GM19238 (cell line): Measurements from ENCODE around the gene SYNDIG1L.
"Not testable (repeated sequence)": the region's sequence is repeated elsewhere in the genome, so short reads cannot be mapped to it uniquely, and the experiment has no call there.

Experiments used
- DNase-seq: peaks from one replicate; pipeline ENCODE4 v3.0.0; 2011; ENCODE audit warnings: low spot score; ENCODE audit not compliant: insufficient read length

SYNDIG1L gene

DNA sequence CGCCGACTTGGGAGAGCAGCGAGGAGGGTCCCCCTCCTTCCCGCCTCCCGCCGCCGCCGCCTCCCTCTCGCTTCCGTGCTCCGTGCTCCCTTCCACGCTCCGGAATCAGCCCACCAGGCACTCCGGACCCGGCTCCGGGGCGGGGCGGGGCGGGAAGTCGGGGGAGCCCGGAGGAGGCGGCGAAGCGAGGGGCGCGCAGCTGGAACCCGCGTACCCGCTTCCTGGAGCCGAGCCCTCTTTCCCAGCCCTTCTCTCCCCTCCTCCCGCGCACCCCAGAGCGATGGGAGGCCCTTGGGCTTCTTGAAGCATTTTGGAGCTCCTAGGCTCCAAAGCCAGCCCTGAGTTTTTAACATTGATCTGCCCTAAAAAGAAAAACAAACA lies at the start of gene SYNDIG1L:
TSS of gene SYNDIG1L (minus strand) at position 9 of the 381 bp plus-strand sequence. CDS start 16,466 bp downstream, outside the sequence.
- no peak for DNase-seq

- no peak for DNase-seq
These were observed 49.7 kb upstream of the SYNDIG1L start for GRCh38 chr14:74475678-74476077.

GRCh38 chr14:74474376-74474775 lies 48.4 kb upstream of the SYNDIG1L start:
- DNase-seq, result no peak

DNA sequence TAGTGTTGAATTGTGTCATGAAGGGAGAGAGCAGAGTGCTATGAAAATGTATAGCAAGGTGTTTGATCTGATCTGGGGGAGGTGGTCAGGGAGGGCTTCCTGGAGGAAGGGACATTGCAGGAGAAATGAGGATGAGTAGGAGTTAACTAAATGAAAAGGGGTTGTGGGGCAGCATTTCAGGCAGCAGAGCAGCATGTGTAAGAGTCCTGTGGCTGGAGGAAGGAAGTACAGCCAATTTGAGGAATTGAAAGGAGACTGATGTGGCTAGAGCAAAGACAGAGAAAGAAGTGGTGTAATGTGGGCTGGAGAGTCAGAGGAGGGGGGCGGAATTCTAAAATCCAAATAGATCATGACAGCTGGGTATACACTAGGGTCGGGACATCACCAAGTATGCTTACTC lies 46.6 kb upstream of the SYNDIG1L start:
- no peak for DNase-seq

GRCh38 chr14:74469548-74470518 lies 43.8 kb upstream of the SYNDIG1L start:
- no peak for DNase-seq

GRCh38 chr14:74468513-74468912 lies 42.5 kb upstream of the SYNDIG1L start:
- no peak for DNase-seq

GRCh38 chr14:74465335-74465734 lies 39.3 kb upstream of the SYNDIG1L start:
- no peak for DNase-seq

GRCh38 chr14:74464785-74465184 lies 38.8 kb upstream of the SYNDIG1L start:
- DNase-seq, result no peak

GRCh38 chr14:74463697-74464096 lies 37.7 kb upstream of the SYNDIG1L start:
- DNase-seq, result no peak

DNA sequence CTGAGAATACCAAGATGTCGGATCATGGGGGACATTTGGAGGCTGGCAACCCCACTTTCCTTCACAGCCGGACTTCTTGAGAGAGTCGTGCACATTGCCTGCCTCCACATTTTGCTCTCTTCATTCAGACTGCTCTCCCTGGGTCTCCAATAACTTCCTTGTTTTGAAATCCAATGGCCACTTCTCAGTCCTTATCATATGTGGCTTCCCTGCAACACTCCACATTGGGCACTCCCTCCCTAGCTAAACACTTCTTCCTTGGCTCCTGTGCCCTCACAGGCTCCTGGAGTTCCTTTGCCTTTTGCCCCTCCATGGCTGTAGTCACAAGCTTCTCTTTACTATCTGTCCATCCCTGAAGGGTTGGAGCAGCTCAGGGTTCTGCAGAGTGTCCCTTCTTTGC lies 37.0 kb upstream of the SYNDIG1L start:
- DNase-seq, result no peak

DNA sequence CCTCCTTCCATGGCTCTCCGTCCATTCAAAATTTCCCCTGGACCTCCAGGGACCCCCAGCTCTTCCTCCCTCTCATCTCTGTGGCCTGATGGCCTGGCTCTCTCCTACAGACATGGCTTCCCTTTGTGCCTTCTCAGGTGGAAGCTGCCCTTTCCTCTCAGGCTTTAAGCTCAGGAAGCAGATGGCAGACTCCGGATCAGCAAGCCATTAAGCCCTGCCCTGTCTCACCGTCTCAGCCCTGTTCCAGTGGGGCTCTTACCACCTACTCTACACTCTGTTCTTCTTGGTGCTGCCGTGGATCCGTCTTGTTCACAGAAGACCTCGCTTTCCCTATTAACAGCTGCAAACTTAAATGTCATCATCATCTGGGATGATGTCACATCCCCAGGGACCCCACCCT lies 34.0 kb upstream of the SYNDIG1L start:
- no peak for DNase-seq

DNA sequence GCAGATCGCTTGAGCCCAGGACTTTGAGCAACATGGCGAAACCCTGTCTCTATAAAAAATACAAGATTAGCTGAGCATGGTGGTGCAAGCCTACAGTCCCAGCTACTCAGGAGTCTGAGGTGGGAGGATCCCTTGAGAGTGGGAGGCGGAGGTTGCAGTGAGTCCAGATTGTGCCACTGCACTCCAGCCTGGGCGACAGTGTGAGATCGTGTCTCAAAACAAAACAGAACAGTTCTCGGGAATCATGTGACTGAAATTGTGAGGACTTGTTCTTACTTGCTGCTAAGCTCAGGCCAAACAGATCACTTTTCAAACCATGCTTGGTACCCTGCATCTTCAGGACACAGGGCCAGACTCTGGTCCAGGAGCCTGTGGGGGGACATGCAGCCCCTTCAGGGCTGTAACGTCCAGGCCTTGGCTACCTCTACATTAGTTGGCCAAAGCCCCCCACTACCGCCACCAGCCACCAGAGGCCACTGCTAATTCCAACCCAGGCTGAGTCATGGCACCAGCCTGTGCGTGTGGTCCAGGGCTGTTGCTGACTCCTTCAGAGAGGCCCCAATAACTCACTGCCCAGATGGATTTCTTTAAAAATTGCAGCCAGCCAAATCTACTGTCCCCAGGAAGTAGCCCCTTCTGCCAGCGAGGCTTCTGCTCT lies 33.4 kb upstream of the SYNDIG1L start:
- peak; percentile 37 for DNase-seq

DNA sequence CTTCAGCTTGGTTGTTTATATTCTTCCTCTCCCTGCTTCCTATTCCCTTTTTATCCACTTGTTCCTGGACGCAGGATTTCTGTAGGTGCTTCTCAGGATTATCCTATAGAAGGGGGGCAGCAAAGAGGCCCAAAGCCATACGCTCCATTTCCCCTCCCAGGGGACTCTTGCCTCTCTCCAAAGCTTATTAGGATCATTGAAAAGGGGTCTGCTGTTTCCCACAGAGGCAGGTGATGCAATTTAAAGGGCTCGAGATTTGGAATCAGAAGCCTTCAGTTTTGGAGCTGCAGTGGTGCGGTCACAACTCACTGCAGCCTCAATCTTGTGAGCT lies 31.5 kb upstream of the SYNDIG1L start:
- DNase-seq, result no peak

DNA sequence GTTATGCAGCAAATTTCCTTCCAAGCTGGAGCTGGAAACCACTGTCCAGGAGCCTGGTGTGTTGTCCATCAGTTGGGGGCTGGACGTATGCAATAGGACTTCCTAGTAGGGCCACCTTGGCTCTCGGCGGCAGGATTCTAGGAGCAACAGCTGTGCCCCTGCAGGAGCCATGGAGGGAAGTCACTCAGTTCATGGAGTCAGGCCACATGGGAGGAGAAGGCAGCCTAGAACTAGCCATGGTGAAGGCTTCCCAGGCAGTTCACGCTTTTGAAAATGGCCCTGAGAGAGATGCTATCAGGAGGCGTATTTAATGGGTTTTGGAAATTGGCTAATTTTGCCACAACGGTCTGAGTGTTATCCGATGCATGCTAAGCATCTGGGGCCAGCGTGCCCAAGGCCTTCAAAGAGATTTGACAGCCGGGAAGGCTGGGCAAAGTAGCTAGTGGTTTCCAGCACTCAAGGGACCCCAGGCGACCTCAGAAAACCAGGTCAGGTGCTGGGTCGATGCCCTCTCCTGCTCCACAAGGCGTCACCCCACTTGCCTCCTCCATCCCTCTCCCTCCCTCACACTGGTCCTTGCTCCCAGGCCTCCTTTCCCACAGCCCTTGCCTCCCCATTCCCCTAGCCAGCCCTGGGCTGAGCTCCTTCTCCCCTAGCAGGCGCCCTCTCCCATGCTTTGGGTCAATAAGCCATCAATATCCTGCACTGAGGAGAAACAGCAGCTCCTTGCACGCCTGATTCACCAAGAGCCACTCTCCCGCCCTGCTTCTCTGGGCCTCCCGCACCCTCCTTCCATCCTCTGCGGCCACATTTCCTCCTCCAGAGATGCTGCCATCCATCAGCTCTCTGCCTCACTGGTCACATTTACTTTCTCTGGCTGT lies 30.9 kb upstream of the SYNDIG1L start:
- no peak for DNase-seq

- DNase-seq, result not testable (repeated sequence)
These were observed 28.4 kb upstream of the SYNDIG1L start for GRCh38 chr14:74454397-74454796.

GRCh38 chr14:74444866-74445265 lies 18.9 kb upstream of the SYNDIG1L start:
- no peak for DNase-seq

DNA sequence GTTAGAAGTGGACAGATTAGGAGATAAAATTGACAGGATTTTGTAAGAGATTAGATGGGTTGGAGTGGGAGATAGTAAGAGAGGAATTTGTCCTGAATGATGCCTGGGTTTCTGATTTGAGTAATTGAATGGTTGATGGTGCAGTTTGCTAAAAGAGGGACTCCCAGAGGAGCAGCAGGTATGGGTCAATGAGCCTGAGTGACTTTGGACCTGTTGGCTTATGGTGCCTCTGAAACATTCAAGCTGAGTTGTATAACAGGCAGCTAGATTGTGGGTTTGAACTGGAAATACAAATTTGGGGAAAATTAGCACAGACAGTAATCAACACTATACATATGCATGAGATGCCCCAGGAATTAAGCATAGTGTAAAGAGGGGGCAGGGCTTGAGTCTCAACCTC lies 16.7 kb upstream of the SYNDIG1L start:
- DNase-seq, result no peak

DNA sequence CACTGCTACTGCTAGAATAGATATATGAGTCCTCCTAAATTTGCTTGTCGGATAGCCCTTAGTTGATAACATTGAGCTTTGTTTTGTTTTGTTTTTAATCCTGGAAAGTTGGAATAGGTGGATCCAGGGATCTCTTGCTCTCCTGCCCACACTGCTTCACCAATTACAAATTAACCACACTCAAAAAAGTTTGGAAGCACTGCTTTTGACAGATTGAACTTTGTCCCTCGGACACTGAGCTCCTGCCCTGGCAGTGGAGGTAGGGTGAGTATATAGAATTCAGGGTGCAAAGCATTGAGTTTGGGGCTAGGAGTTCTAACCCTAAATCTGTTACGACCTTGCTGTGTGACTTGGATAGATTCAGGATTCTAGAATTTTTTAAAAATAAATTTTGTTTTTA lies 15.1 kb upstream of the SYNDIG1L start:
- no peak for DNase-seq

- DNase-seq, result no peak
These were observed 12.4 kb upstream of the SYNDIG1L start for GRCh38 chr14:74438351-74438915.

- no peak for DNase-seq
These were observed 11.6 kb upstream of the SYNDIG1L start for GRCh38 chr14:74437496-74438053.

GRCh38 chr14:74434294-74434693 lies 8.3 kb upstream of the SYNDIG1L start:
- DNase-seq, result no peak
